Adipocyte (in vitro differentiated cells): ENCODE data around the gene MS4A14.

Source experiments
- DNase-seq: peaks from one replicate; pipeline ENCODE4 v3.0.0-alpha.2; 2015; ENCODE audit warnings: low read depth
- H3K27me3 ChIP-seq: replicated peaks from 2 replicates; pipeline ENCODE4 v1.7.0; 2013; ENCODE audit warnings: mild to moderate bottlenecking, low read length, moderate library complexity; ENCODE audit not compliant: control insufficient read depth, insufficient read depth
- H3K36me3 ChIP-seq: 2 replicates; pipeline ENCODE4 v1.7.0; 2013; ENCODE audit warnings: low read length, mild to moderate bottlenecking, moderate library complexity; ENCODE audit not compliant: control insufficient read depth, insufficient read depth, severe bottlenecking
- H3K4me1 ChIP-seq: 2 replicates; pipeline ENCODE4 v1.7.0; 2013; ENCODE audit warnings: mild to moderate bottlenecking, low read length, moderate library complexity; ENCODE audit not compliant: control insufficient read depth, insufficient read depth
- H3K4me3 ChIP-seq: 2 replicates; pipeline ENCODE4 v1.7.0; 2013; ENCODE audit warnings: mild to moderate bottlenecking, low read length, moderate library complexity
- H3K9ac ChIP-seq: 2 replicates; pipeline ENCODE4 v1.7.0; 2013; ENCODE audit warnings: mild to moderate bottlenecking, low read length, moderate library complexity
- H3K9me3 ChIP-seq: 2 replicates; pipeline ENCODE4 v1.7.0; 2013; ENCODE audit warnings: mild to moderate bottlenecking, low read length, moderate library complexity; ENCODE audit not compliant: control insufficient read depth

The MS4A14 gene

GRCh38 chr11:60367896-60368295 lies 28.4 kb upstream of the MS4A14 start:
- peaks cover 4% of the 10 kb centered on the region for H3K4me1 ChIP-seq
- H3K36me3 ChIP-seq, result no peaks in the 10 kb centered on the region
- H3K4me3 ChIP-seq, result no peak overlapping the region
- no peak for DNase-seq
- no peaks in the 10 kb centered on the region for H3K9me3 ChIP-seq
- H3K27me3 ChIP-seq, result peaks cover 16% of the 10 kb centered on the region
- H3K9ac ChIP-seq, result no peak overlapping the region

DNA sequence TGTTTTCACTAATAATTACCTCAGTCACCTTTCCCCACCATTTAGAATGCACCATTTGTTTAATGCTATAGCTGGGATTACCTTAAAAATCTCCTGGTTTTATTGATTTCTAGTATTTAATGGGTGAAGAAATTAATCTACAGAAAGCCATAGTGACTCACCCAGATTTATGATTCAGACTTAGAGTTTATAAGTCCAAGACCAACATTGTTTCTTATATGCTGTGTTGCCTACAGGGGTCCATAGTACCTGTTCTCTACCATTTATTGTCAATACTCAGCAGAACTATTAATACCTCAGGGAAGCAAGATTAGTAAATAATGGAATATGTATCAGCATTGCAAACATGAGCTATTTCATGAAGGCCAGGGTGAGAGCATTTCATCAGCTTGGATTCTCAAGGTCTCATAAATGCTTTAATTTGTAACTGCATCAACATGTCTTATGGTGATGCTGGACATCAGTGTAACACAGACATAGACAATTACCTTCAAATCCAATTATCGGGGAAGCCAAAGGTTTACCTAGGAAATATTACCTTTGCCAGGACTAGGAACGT lies 25.9 kb upstream of the MS4A14 start:
- Histone ChIP-seq H3K36me3 (no peaks in the 10 kb centered on the region), H3K4me3 (no peak overlapping the region), H3K4me1 (no peaks in the 10 kb centered on the region), H3K27me3 (peaks cover 8% of the 10 kb centered on the region), H3K9me3 (no peaks in the 10 kb centered on the region), H3K9ac (no peak overlapping the region)
- no peak for DNase-seq

DNA sequence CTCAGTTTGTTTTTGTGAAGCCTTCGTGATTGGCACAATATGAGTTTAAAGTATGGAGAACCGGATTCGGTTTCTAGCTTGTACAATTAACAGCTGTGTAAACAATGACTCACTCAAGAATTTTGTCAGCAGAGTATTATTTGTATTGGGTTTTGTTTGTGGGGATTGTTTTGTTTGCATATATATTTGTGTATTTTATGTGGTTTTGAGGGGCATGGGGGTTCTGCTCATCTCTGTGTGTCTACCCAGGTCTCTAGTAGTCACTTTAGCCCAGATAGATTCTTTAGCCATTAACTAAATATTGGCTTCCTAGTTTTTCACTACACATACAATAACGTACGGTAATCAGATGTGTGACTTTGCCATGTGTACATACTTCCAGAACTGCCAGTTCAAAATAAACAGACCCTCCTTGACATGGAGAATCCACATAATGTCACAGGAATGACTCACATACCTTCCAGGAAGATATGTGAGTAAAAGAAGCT lies 25.4 kb upstream of the MS4A14 start:
- Histone ChIP-seq H3K4me3 (no peak overlapping the region), H3K27me3 (peaks cover 7% of the 10 kb centered on the region), H3K36me3 (no peaks in the 10 kb centered on the region), H3K9me3 (no peaks in the 10 kb centered on the region), H3K9ac (no peak overlapping the region), H3K4me1 (no peaks in the 10 kb centered on the region)
- no peak for DNase-seq

DNA sequence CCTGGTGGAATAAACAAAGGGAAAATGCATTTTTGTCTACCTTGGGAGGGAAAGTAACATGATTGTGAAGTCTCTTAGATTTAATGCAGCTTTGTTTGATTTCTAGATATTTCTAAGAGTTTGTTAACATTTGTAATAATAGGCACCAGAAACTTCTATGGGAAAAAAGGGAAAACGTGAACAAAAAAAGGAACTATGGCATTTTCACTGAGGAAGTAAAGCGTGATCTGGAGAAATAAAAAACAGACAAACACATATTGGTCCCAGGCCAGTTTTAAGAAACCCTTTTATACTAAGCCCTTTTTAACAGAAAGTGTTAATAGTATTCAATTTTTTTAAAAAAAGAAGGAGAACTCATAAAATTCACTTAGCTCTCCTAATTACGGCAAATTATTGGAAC lies 24.9 kb upstream of the MS4A14 start:
- Histone ChIP-seq H3K36me3 (no peaks in the 10 kb centered on the region), H3K4me1 (no peaks in the 10 kb centered on the region), H3K4me3 (no peak overlapping the region), H3K9me3 (no peaks in the 10 kb centered on the region), H3K27me3 (peaks cover 7% of the 10 kb centered on the region), H3K9ac (no peak overlapping the region)
- no peak for DNase-seq

- H3K36me3 ChIP-seq, result no peaks in the 10 kb centered on the region
- no peak for DNase-seq
- no peak overlapping the region for H3K4me3 ChIP-seq
Observed at GRCh38 chr11:60371854-60372253, 24.4 kb upstream of the MS4A14 start.

DNA sequence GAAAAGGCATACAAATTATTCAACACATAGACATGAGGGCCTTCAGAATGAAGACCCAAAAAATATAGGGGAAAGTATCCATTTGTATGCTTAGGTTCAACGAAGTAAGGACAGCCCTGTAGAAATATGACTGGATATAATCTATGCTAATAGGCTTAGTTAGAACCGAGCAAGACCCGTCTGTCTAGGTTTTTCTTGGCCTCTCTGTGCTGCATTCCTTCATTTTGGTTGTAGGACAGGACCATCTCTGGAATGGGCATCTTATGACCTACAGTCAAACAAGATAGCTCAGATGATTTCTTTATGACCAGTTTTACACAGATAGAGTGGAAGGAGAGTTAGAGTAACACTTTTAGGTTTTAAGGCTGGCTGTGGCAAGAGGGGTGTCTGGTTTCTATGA lies 23.5 kb upstream of the MS4A14 start:
- DNase-seq, result no peak
- H3K36me3 ChIP-seq, result no peaks in the 10 kb centered on the region
- no peaks in the 10 kb centered on the region for H3K4me1 ChIP-seq
- H3K27me3 ChIP-seq, result peaks cover 7% of the 10 kb centered on the region
- no peaks in the 10 kb centered on the region for H3K9me3 ChIP-seq
- H3K9ac ChIP-seq, result no peak overlapping the region
- no peak overlapping the region for H3K4me3 ChIP-seq

More at GRCh38 chr11:60371854-60372253, 24.4 kb upstream of the MS4A14 start:
- peaks cover 7% of the 10 kb centered on the region for H3K27me3 ChIP-seq
- no peaks in the 10 kb centered on the region for H3K9me3 ChIP-seq
- H3K4me1 ChIP-seq, result no peaks in the 10 kb centered on the region
- no peak overlapping the region for H3K9ac ChIP-seq

GRCh38 chr11:60375316-60375715 lies 20.9 kb upstream of the MS4A14 start:
- Histone ChIP-seq H3K9me3 (no peaks in the 10 kb centered on the region), H3K36me3 (no peaks in the 10 kb centered on the region), H3K4me3 (no peak overlapping the region), H3K27me3 (no peaks in the 10 kb centered on the region), H3K4me1 (no peaks in the 10 kb centered on the region), H3K9ac (no peak overlapping the region)
- DNase-seq, result no peak

GRCh38 chr11:60376601-60377000 lies 19.7 kb upstream of the MS4A14 start:
- Histone ChIP-seq H3K4me1 (no peaks in the 10 kb centered on the region), H3K4me3 (no peak overlapping the region), H3K36me3 (no peaks in the 10 kb centered on the region), H3K27me3 (no peaks in the 10 kb centered on the region), H3K9me3 (no peaks in the 10 kb centered on the region), H3K9ac (no peak overlapping the region)
- DNase-seq, result no peak

- DNase-seq, result no peak
- no peaks in the 10 kb centered on the region for H3K9me3 ChIP-seq
- H3K27me3 ChIP-seq, result no peaks in the 10 kb centered on the region
- H3K4me3 ChIP-seq, result no peak overlapping the region
- no peak overlapping the region for H3K9ac ChIP-seq
- no peaks in the 10 kb centered on the region for H3K4me1 ChIP-seq
- no peaks in the 10 kb centered on the region for H3K36me3 ChIP-seq
Observed at GRCh38 chr11:60377401-60378136, 18.7 kb upstream of the MS4A14 start.

DNA sequence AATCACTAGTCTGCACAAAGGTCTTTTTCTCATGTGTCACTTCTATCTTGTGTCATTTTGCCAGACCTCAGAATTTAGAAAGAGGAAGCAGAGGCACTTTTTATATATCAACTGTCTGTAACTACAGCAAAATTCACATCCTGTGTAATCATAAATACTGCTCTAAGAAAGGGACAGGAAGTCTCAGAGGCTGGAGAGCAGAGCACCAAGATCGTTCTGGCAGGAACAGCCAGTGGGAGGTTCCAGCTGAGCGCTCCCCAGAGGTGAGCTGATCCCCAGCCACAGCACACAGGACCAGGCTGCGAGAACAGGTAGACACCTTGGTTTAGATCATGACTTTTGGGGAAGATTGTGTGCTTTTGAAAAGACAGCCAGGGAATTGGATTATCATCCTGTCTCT lies 17.9 kb upstream of the MS4A14 start, which contains the start of gene MS4A7:
TSS of gene MS4A7 (plus strand) at position 179 of the 400 bp plus-strand sequence. CDS start 4,610 bp downstream, outside the sequence.
- Histone ChIP-seq H3K36me3 (no peaks in the 10 kb centered on the region), H3K4me3 (no peak within 1 kb of the TSS), H3K9me3 (no peaks in the 10 kb centered on the region), H3K4me1 (no peaks in the 10 kb centered on the region), H3K9ac (no peak within 1 kb of the TSS), H3K27me3 (no peaks in the 10 kb centered on the region)
- DNase-seq, result no peak

GRCh38 chr11:60389279-60389910 lies 6.9 kb upstream of the MS4A14 start:
- H3K9me3 ChIP-seq, result no peaks in the 10 kb centered on the region
- no peaks in the 10 kb centered on the region for H3K36me3 ChIP-seq
- DNase-seq, result no peak

More at GRCh38 chr11:60389279-60389910, 6.9 kb upstream of the MS4A14 start:
- no peak overlapping the region for H3K9ac ChIP-seq
- no peak overlapping the region for H3K4me3 ChIP-seq
- H3K27me3 ChIP-seq, result no peaks in the 10 kb centered on the region
- H3K4me1 ChIP-seq, result peaks cover 7% of the 10 kb centered on the region
